Embryonic facial prominence (tissue), 1 donor: ENCODE data around the gene WDFY4.

ENCODE experiments used
- DNase-seq: peaks from one replicate; pipeline ENCODE4 v3.0.0-alpha.2; 2016; ENCODE audit errors: extremely low spot score

Gene WDFY4

GRCh38 chr10:48905311-48905710, 220.6 kb downstream of the WDFY4 start:
- no peak for DNase-seq

GRCh38 chr10:48906841-48907240, 222.2 kb downstream of the WDFY4 start:
- DNase-seq: no peak

GRCh38 chr10:48907730-48908129, 223.1 kb downstream of the WDFY4 start:
- no peak for DNase-seq

- no peak for DNase-seq
These were observed 225.9 kb downstream of the WDFY4 start for GRCh38 chr10:48910548-48910947.

GRCh38 chr10:48913674-48914073, 229.0 kb downstream of the WDFY4 start:
- no peak for DNase-seq

GRCh38 chr10:48923748-48924147, 239.1 kb downstream of the WDFY4 start:
- DNase-seq: no peak

GRCh38 chr10:48924988-48925387, 240.3 kb downstream of the WDFY4 start:
- DNase-seq: no peak

- no peak for DNase-seq
These were observed 241.6 kb downstream of the WDFY4 start for GRCh38 chr10:48926255-48926654.

- no peak for DNase-seq
These were observed 242.3 kb downstream of the WDFY4 start for GRCh38 chr10:48926764-48927540.

- DNase-seq: no peak
These were observed 244.8 kb downstream of the WDFY4 start for GRCh38 chr10:48929413-48929990.

- DNase-seq: no peak
These were observed 246.5 kb downstream of the WDFY4 start for GRCh38 chr10:48931188-48931587.

- DNase-seq: no peak
These were observed 248.4 kb downstream of the WDFY4 start for GRCh38 chr10:48932831-48933664.

GRCh38 chr10:48934672-48935501, 250.2 kb downstream of the WDFY4 start:
- DNase-seq: no peak

GRCh38 chr10:48935577-48935976, 250.9 kb downstream of the WDFY4 start:
- DNase-seq: no peak

GRCh38 chr10:48937796-48938195, 253.1 kb downstream of the WDFY4 start:
- DNase-seq: no peak

- DNase-seq: no peak
These were observed 253.6 kb downstream of the WDFY4 start for GRCh38 chr10:48938281-48938680.

- no peak for DNase-seq
These were observed 254.4 kb downstream of the WDFY4 start for GRCh38 chr10:48938990-48939536.

GRCh38 chr10:48939790-48940325, 255.2 kb downstream of the WDFY4 start, which contains the start of gene LRRC18:
Gene LRRC18 (minus strand): TSS chr10:48939840. CDS start chr10:48914155, 25,685 bp downstream.
- DNase-seq: no peak

- no peak for DNase-seq
These were observed 255.7 kb downstream of the WDFY4 start for GRCh38 chr10:48940372-48940771.

- DNase-seq: no peak
These were observed 256.3 kb downstream of the WDFY4 start for GRCh38 chr10:48940958-48941357.
